Airway epithelial cell (primary cell): ENCODE measurements around the gene ENPP5. TPM values are rescaled to one million over a fixed set of nuclear protein-coding genes. Genes with fewer than 3 reads are reported as not detected.

Source experiments
- total RNA-seq: library from RNA; depleted of rRNA; stranded (reverse); fragments of >200 nt; gene quantifications from 2 replicates; pipeline ENCODE4 v1.2.3, GENCODE V29; 2015

Gene ENPP5, protein sequence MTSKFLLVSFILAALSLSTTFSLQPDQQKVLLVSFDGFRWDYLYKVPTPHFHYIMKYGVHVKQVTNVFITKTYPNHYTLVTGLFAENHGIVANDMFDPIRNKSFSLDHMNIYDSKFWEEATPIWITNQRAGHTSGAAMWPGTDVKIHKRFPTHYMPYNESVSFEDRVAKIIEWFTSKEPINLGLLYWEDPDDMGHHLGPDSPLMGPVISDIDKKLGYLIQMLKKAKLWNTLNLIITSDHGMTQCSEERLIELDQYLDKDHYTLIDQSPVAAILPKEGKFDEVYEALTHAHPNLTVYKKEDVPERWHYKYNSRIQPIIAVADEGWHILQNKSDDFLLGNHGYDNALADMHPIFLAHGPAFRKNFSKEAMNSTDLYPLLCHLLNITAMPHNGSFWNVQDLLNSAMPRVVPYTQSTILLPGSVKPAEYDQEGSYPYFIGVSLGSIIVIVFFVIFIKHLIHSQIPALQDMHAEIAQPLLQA
- 0.74 and 0.92 TPM in 2 replicates for total RNA-seq

GRCh38 chr6:46170357-46171289, at the start of gene ENPP5:
TSS of gene ENPP5 (minus strand) at chr6:46170980. CDS start at chr6:46168262, 2,718 bp downstream.

GRCh38 chr6:46129629-46130511, 40.9 kb downstream of the ENPP5 start, which contains the start of gene ENPP4:
TSS of gene ENPP4 (plus strand) at chr6:46129989. CDS start at chr6:46139584, 9,595 bp downstream.

Other genes starting within 250 kb of the ENPP5 start
- not detected in 2 replicates for gene CLIC5, start 155.1 kb downstream of the ENPP5 start, total RNA-seq
- 0.28 and 0.56 TPM in 2 replicates for gene ENPP4, start 41.0 kb downstream of the ENPP5 start, total RNA-seq